Measurements from ENCODE around the gene RASA3.

GRCh38 chr13:114026481-114026880, 105.9 kb downstream of the RASA3 start:
- TF ChIP-seq CTCF (IDR thresholded peaks at IDR 0.05; ENCODE audit: insufficient read depth, low read length) (no peak), REST (IDR thresholded peaks at IDR 0.05; ENCODE audit: insufficient replicate concordance, low read depth) (no peak)
